GM21619 (cell line): Measurements from ENCODE around the gene JOSD2.

Experiments
- ATAC-seq: cut with Tn5 transposase; IDR thresholded peaks from one replicate; pipeline ENCODE4 v1.9.1; 2021; ENCODE audit not compliant: unreplicated experiment

The JOSD2 gene

DNA sequence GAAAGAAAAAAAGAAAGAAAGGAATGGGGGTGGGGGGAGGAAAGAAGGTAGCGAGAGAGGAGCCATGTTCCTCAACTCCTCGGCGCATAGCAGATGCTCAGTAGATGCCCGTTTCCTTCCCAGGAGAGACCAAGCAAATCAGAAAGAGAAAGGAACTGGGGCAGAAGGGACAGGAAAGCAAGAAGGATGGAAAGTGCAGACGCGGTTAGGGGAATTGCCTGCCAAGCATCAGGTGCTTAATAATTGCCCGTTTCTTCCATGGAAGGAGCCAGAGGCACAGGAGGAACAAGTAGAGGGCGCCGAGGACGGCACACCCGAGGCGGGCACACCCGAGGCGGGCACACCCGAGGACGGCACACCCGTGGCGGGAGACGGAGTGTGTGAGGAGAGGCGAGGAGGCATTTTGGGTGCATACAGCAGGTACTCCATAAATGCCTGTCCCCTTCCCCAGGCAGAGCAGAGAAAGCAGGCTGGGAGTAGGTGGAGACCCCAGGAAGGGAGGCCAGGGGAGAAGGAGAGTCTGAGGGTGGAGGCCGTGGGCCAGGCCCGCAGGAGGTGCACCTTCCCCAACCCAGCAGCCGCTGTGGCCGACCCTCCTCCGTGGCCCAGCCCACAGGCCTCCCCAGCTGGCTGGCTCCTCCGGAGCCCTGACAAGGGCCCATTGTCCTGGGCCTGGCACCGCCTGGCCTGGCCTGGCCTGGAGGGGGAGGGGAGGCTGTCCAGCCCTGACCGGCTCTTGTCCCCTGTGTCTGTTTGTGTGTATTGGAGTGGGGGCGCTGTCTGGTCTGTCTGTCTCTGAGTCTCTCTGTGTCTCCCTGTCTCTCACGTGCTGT, 14.6 kb downstream of the JOSD2 start:
- no peak for ATAC-seq

DNA sequence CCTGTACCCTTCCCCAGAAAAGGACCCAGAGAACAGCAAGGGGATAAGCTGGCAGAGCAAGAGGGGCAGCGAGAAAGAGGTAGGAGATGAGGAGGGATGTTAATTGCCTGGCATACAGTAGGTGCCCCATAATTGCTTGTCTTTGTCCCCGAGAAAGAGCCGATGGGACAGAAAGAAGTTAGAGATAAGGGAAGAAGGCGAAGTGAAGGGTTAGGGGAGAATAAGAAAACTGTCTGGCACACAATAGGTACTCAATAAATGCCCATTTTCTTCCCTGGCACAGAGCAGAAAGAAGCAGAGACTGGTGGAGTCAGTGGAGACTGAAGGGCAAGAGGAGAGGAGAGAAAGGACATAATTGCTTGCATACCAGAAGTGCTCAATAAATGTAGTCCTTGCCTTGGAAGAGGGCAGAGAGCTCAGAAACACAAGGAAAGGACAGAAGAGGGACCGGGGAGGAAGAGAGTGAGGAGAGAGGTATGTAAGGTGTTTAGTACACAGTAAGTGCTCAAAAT, 15.9 kb downstream of the JOSD2 start:
- ATAC-seq = no peak

DNA sequence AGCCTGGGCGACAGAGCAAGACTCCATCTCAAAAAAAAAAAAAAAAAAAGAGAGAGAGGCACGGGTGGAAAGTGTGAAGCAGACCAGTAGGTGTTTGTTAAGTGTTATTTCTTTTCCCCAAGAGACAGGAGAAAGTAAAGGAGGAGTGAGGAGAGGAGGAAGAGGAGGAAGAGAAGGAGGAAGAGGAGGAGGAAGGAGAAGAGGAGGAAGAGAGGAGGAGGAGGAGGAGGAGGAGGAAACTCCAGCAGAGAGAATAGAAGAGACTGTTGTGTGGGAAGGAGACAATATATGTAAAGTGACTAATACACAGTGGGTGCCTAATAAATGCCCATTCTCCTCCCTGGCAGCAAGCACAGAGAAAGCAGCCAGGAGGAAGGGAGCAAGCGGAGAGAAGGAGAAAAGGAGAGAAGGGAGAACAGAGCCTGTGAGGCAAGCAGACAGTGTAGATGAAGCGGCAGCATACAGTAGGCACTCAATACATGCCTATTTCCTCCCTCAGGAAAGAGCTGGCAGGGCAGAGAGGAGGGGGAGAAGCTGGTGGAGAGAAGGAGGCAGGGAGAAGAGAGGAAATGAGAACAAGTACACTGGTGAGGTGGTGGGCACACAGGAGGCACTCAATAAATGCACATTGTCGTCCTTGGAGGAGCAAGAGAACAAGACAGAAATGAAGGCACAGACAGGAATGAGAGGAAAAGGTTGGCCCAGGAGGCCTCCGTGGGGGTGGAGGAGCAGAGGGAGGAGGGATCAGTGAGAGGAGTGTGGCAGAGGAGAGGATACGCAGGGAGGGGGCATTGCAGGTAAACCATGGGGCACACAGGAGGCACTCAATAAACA, 16.6 kb downstream of the JOSD2 start:
- ATAC-seq = no peak

DNA sequence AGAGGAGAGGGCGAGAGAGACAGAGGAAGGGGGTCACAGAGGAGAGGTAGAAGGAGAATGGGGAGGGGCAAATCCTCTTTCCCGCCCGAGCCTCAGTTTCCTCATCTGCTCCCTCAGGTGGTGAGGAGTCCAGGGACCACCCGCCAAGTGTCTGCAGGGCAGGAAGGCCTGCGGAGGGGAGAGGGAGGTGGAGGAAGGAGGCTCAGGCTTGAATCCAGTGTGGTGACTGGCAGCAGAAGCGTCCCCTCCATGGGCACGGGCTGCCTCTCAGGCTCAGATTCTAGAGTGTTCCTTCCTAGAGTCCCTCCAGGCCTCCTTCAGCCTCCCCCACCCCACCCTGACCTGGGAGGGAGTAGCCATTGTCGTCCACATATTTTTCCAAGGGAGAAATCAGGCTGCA, 17.8 kb downstream of the JOSD2 start:
- ATAC-seq = no peak

DNA sequence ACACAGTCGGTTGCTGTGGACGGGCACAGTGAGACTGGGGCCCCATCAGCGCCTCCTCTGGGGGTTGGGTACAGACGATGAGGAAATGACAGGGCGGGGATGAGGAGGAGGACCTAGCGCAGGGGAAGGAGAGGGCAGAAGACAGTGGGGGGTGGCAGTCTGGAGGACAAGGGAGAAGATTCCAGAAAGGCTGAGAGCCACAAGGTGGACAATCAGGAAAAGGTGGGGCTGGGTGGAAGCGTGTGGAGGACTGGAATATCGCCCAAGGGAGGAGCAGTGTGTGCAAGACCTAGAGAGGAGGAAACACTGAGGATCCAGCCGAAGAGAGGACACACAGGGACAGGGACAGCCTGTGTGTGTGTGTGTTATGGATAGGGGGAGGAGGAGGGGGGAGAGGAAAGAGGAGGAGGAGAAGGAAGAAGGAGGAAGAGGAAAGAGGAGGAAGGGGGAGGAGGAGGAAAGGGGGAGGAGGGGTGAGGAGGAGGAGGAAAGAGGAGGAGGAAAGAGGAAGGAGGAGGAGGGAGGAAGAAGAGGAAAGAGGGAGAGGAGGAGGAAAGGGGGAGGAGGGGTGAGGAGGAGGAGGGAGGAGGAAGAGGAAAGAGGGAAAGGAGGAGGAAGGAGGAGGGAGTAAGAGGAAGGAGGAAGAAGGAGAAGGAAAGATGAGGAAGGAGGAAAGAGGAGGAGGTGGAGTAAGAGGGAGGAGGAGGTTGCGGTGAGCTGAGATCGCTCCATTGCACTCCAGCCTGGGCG, 18.5 kb downstream of the JOSD2 start:
- ATAC-seq = no peak

DNA sequence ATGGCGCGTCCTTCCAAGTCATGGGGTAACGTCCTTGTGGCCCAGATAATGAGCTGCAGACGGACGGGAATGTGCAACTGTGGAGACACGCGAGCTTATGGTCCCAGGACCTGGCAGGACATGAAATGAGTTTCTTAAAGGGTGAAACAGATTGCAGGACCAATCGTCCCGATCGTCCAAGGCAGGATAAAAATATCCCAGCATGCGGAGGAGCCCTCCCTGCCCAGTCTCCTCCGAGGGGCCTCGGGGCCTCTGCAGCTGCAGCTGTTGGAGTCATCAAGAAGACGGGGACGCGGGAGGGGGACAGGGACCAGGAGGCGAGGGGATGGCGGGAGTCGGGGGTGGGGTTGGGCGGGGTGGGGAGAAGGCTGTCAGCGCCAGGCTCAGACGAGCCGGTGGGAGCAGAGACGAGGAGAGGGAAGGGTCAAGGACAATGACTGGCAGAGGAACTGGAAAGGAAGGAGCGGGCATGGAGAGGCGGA, 20.0 kb downstream of the JOSD2 start:
- no peak for ATAC-seq

DNA sequence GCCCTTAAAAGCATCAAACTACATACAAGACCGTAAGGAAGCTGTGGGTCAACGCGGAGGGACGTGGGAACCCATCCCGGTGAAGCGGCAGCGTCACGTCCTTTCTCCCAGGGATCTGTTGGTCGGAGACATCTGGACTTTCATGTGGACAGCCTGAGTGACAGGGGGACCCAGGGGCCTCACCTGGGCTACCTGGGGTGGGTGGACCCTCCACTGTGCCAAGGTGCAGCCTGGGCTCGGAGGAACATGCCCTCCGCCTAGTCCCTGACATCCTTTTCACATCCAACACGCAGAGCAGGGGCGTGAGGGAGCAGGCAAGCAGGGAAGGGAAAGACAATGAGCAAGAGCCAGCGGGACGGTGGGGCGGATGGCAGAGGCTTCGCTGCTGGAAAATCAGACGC, 20.6 kb downstream of the JOSD2 start:
- no peak for ATAC-seq

DNA sequence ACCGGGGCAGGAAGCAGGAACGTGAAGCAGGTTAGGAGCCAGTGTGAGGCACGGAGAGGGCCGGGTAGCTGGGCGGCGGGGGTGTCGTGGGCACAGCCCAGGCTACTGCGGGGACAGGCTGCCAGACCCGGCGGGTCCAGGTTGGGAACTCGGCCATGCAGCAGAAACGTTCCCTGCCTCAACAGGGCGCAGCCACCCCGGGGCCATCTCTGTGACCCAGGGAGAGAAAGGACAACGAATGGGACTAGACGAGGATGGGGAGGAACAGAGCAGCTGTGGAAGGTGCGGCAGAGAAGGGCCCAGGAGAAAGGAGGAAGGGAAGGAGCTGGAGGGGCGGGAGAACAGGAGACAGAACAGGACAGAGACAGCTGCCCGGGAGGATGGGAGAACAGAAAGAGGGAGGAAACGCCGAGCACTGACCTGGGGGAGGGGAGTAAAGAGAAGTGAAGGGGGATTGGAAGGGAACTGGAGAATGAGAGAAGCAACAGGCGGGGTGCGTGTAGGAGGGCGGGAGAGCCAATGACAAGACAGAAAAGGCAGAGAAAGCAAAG, 21.5 kb downstream of the JOSD2 start:
- no peak for ATAC-seq

DNA sequence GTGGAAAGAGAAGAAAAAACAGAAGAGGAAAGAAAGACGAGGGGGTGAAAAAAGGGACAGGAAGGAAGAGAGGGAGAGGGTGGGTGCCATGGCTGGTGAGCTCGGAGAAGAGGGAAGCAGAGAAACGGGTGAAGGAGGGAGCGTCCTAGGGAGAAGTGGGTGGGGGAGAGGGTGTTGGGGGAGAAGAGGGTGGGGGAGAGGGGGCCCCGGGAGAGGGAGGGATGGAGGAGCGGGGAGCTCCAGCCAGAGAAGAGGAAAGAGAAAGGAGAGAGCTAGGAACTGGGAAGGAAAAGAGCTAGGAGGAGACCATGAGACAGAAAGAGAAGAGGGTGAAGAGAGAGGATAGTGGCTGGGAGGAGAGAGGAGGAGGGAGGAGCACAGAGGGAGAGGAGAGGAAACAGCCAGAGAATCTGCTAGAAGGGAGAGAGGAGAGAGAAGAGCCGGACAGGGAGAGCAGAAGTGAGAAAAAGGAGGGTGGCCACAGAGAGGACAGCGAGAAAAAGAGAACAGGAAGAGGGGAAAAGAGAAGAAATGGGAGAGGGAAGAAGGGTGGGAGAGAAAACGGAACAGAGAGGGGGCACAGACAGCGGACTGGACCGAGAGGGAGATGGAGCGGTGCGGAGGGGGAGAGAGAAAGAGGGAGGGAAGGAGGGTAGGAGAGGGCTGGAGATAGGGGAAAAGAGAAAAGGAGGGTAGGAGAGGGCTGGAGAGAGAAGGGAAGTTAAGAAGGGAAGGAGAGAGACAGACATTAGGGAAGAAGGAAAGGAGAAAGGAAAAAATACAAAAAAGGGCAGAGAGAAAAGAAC, 22.4 kb downstream of the JOSD2 start:
- ATAC-seq = no peak

DNA sequence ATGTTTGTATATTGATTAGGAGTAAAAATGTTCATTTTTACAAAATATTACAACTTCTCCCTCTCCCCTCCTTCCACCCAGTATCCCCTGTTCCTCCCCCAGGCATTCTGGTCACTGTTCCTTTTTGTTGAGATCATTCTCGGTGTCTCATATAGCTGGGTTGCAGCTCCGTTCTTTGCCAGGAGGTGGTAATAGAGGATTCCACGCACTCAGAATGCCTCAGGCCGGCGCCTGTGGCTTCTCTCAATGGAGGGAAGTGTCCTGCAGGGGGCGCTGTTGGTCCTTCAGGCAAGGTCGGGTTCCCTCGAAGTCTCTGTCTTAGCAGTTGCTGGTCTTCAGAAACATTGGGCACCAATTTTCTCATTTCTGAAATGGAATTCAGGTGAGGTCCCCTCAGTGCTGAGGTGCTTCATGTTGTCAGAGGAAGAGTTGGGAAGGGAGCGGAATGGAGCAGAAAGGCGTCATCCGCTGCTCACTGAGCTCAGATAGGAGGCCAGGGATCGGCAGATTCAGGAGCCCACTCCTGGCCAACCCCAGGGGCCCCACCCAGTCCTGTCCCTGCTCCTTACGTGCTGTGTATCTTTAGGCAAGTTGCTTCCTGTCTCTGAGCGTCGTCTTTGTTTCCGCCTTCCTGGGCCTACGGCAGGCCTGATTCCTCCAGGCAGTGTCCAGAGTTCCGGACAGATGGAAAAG, 24.0 kb downstream of the JOSD2 start:
- ATAC-seq = no peak

DNA sequence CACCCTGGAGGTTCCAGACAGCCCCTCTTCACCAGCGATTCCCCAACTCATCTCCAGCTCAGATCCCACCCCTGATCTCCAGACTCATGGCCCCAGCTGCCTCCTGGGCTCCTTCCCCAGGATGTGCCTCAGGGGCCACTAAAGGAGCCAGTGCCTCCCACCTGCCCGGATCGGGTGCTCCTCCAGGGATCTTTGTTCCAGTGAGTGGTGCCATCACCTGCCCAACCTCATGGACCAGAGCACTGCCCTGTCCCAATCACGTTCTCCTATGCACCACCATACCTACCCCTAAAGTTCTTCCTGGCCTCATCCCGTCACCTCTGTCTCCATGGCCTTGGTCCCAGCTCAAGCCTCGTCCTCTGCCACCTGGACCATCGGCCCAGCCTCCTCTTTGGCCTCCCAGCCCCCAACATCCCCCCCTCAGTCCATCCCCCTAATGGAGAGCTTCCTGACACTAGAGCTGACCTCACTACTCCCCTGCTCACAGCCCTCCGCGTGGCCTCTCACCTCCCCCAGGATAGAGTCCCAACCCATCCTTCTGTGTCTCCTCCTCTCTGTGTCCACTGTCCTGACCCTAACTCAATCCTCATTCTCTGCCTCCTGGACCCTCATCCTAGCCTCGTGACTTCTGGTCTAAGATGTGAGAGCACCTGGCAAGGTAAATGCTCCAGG, 25.6 kb downstream of the JOSD2 start:
- ATAC-seq = no peak

DNA sequence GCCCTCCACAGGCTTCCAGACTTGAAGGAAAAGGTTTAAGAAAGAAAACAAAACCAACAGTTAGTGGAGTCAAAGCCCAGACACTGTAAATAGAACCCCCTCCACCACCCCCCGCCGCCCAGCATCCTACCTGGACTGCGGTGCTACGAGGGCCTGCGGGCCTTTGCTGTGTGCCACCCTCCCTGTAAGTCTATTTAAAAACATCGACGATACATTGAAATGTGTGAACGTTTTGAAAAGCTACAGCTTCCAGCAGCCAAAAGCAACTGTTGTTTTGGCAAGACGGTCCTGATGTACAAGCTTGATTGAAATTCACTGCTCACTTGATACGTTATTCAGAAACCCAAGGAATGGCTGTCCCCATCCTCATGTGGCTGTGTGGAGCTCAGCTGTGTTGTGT, 28.1 kb downstream of the JOSD2 start:
- ATAC-seq = no peak

DNA sequence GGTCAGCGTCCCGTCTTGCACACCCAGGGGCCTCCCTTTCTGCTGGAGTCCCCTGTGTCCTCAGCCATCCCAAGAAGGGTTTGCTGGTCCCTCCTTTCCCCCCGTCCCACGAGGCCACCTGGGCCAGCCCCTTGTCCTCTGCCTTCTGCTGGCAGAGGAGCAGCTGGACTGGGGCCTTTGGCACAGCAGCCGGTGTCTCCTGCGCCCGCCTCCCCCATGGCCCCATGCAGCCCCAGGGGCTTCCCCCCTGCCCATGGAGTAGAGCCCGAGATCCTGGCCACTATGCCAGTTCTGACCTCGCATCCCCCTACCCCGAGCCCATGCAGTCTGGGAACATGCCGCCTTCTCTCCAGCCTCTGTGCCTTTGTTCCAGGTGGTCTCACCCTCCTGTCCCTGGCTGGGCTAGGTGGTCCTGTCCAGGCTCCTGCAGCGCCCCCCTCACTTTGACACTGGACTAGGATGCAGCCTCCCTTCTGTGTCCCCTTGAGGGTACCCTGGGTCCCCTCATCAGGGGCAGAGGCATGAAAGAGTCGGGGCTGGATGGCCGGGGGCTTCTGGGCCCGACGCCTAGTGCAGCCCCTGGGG, 28.6 kb downstream of the JOSD2 start:
- ATAC-seq = no peak

DNA sequence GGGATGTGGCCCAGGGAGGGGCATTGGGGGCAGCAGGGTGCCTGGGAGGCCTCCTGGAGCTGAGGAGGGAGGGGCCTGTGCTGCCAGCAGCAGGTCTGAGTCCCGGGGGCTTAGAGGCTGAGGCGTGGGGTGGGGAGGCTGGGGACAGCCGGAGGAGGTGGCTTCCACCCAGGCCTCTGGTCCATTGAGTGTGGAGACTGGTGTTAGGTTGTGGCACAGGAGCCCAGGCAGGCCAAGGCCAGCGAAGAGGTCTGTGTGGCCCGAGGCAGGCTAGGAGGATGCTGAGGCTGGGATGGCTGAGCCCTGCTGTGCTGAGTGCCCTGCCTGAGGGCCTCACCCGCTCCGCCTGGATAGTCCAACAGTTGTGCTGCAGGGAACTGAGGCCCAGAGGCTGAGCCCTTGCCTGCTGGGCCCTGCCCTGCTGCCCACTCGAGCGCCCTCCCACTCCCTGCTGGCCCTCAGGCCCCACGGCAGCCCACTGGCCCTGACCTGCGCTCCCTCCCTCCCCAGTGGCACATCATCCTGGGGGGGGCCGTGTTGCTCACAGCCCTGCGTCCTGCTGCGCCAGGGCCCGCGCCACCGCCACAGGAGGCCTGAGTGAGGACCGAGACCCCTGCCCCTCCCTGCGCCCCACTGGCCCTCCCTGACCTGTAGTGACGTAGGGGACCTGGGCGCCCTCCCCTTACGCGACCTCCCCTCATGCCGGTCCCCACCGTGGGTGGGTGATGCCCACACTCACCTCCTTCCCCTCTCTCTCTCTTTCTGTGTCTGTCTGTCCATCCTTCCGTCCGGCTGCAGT, 29.4 kb downstream of the JOSD2 start:
- ATAC-seq = no peak

DNA sequence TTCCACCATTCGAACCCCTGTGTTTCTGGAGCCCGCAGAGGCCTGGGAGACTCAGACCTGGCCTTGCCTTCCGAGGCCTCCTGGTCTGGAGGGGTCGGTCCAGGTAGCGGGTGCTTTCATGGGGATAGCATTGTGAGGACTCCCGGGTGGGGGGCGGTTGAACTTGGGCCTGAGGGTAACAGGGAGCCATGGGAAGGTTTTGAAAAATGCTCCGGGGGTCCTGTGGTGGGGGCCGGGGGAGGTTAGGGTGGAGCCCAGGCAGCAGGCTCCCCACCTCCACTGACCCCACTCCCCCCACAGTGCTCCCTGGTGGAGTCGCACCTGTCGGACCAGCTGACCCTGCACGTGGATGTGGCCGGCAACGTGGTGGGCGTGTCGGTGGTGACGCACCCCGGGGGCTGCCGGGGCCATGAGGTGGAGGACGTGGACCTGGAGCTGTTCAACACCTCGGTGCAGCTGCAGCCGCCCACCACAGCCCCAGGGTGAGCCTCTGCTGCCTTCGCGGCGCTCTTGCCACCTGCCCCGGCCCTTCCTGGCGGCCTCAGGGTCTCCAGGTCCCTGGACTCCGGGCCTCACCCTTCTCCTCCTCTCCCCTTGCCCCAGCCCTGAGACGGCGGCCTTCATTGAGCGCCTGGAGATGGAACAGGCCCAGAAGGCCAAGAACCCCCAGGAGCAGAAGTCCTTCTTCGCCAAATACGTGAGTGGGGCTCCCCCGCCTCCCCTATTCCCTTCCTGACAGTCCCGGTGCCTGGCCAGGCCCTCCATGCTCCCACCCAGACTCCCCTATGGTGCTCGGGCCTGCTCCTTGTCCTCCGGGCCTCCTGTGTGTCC, 30.5 kb downstream of the JOSD2 start:
- ATAC-seq = no peak

DNA sequence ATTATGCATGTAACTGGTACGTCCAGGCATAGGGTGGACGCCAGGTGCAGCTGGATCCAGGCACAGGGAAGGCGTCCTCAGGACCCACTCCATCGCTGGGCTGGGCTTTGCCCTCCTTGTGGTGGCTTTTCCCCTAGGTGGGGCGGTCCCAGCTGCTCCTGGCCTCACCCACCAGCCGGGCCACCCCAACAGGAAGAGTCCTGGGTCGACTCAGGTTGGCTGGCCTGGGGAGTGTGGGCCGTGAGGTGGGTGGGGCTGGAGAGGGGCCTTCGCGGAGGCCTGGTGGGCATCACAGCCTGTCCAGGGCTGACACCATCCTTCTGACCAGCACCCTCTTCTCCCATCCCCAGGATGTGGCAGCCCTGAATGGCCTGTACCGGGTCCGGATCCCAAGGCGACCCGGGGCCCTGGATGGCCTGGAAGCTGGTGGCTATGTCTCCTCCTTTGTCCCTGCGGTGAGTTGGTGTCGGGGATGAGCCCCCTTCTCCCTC, 31.2 kb downstream of the JOSD2 start:
- no peak for ATAC-seq
